HepG2 (cell line): ENCODE measurements around the gene CAPZB. TPM values are rescaled to one million over a fixed set of nuclear protein-coding genes. Genes with fewer than 3 reads are reported as not detected.

ENCODE experiments used
- ASH2L ChIP-seq: fragments of 300-600, 200-600 bp; sonication (generic); IDR thresholded peaks from 2 replicates; pipeline ENCODE4 v1.7.0; 2017; ENCODE audit warnings: low read depth, mild to moderate bottlenecking, moderate library complexity, mixed read lengths, low read length; ENCODE audit not compliant: insufficient read length
- DNMT1 ChIP-seq: sonication (generic); formaldehyde crosslinking; IDR thresholded peaks from 2 replicates; pipeline ENCODE4 v1.5.1; 2020; ENCODE audit warnings: mild to moderate bottlenecking, missing genetic modification reagents
- DR1 ChIP-seq: sonication (generic); formaldehyde crosslinking; IDR thresholded peaks from 2 replicates; pipeline ENCODE4 v1.8.0; 2021; ENCODE audit warnings: mild to moderate bottlenecking, missing genetic modification reagents, inconsistent platforms
- ETV6 ChIP-seq: sonication (generic); formaldehyde crosslinking; conservative IDR thresholded peaks from 2 replicates; pipeline ENCODE4 v1.4.0; 2020; ENCODE audit warnings: missing genetic modification reagents
- HNF1A ChIP-seq, 2 experiments: sonication (generic) in 1 of 2; formaldehyde crosslinking in 1 of 2; IDR thresholded peaks; 2 replicates each; pipeline versions ENCODE4 v1.4.0 to v1.6.1; 2016 to 2020; ENCODE audit warnings: borderline replicate concordance in 1 of 2, low read depth in 1 of 2, mild to moderate bottlenecking in 1 of 2, missing genetic modification reagents in 1 of 2
- KAT8 ChIP-seq: IDR thresholded peaks from 2 replicates; pipeline ENCODE4 v1.6.1; 2016; ENCODE audit warnings: missing genetic modification reagents, missing compliant biosample characterization
- KLF15 ChIP-seq: sonication (generic); formaldehyde crosslinking; IDR thresholded peaks from 2 replicates; pipeline ENCODE4 v1.8.1; 2023; ENCODE audit warnings: borderline replicate concordance, mild to moderate bottlenecking, inconsistent platforms, missing genetic modification reagents, mixed read lengths
- MTERF4 ChIP-seq: sonication (generic); formaldehyde crosslinking; IDR thresholded peaks from 2 replicates; pipeline ENCODE4 v1.8.0; 2023; ENCODE audit warnings: mild to moderate bottlenecking, missing genetic modification reagents
- NRL ChIP-seq: sonication (generic); formaldehyde crosslinking; IDR thresholded peaks from 2 replicates; pipeline ENCODE4 v1.5.0; 2020; ENCODE audit warnings: missing genetic modification reagents, mild to moderate bottlenecking, moderate library complexity, borderline replicate concordance
- SCMH1 ChIP-seq: sonication (generic); formaldehyde crosslinking; IDR thresholded peaks from 2 replicates; pipeline ENCODE4 v1.9.0; 2021; ENCODE audit warnings: missing genetic modification reagents, mild to moderate bottlenecking, borderline replicate concordance
- TFE3 ChIP-seq: IDR thresholded peaks from 2 replicates; pipeline ENCODE4 v1.6.1; 2016
- XBP1 ChIP-seq: sonication (generic); formaldehyde crosslinking; IDR thresholded peaks from 2 replicates; pipeline ENCODE4 v1.5.0; 2020; ENCODE audit warnings: missing genetic modification reagents
- ZFX ChIP-seq: sonication (generic); formaldehyde crosslinking; IDR thresholded peaks from 2 replicates; pipeline ENCODE4 v1.4.0; 2020; ENCODE audit warnings: mild to moderate bottlenecking, low read depth, missing genetic modification reagents, moderate library complexity
- ZNF121 ChIP-seq: sonication (generic); formaldehyde crosslinking; IDR thresholded peaks from 2 replicates; pipeline ENCODE4 v1.5.0; 2020; ENCODE audit warnings: mild to moderate bottlenecking, missing genetic modification reagents
- ZNF260 ChIP-seq: sonication (generic); formaldehyde crosslinking; IDR thresholded peaks from 2 replicates; pipeline ENCODE4 v1.4.0; 2020; ENCODE audit warnings: missing genetic modification reagents, low read depth, mild to moderate bottlenecking, borderline replicate concordance
- ZNF501 ChIP-seq: sonication (generic); formaldehyde crosslinking; IDR thresholded peaks from 2 replicates; pipeline ENCODE4 v1.5.1; 2020; ENCODE audit warnings: mild to moderate bottlenecking, moderate library complexity, missing genetic modification reagents
- ZNF563 ChIP-seq: sonication (generic); formaldehyde crosslinking; IDR thresholded peaks from 2 replicates; pipeline ENCODE4 v1.8.0; 2022; ENCODE audit warnings: mild to moderate bottlenecking, moderate library complexity, missing genetic modification reagents
- ZNF850 ChIP-seq: sonication (generic); formaldehyde crosslinking; conservative IDR thresholded peaks from 2 replicates; pipeline ENCODE4 v1.9.0; 2021; ENCODE audit warnings: mild to moderate bottlenecking, missing genetic modification reagents
- ZSCAN22 ChIP-seq: sonication (generic); formaldehyde crosslinking; IDR thresholded peaks from 2 replicates; pipeline ENCODE4 v1.4.0; 2020; ENCODE audit warnings: mild to moderate bottlenecking, missing genetic modification reagents
- polyA plus RNA-seq, 8 experiments: library from polyadenylated mRNA; depleted of rRNA in 3 of 8; stranded (reverse) in 7 of 8; unstranded in 1 of 8; fragments of >200 nt; fragmentation: Illumina TruSeq in 4 of 8; extraction: Trizol in 4 of 8; gene quantifications; 2 replicates each; pipeline versions ENCODE4 v1.2.1 to v1.2.3, GENCODE V29; 2011 to 2016; ENCODE audit warnings: low read depth in 4 of 8, missing spikeins in 1 of 8, mixed read lengths in 1 of 8; ENCODE audit not compliant: insufficient read depth in 1 of 8
- total RNA-seq, 5 experiments: library from RNA; depleted of rRNA; stranded (reverse); fragments of >200 nt; fragmentation: Illumina TruSeq; extraction: Trizol; gene quantifications; 2 replicates each; pipeline ENCODE4 v1.2.3, GENCODE V29; 2016; ENCODE audit warnings: low read depth in 1 of 5

Gene CAPZB
- total and polyA plus RNA-seq, 2 of the 13 experiments (the other 11 are each of a cell fraction or from before 2014, with no cell fraction given), result 58.9 to 76.9 TPM

- TF ChIP-seq ZNF850 (CRISPR knock-in tag), result no peak
- TF ChIP-seq DR1 (CRISPR knock-in tag), result no peak
- no peak for TF ChIP-seq DNMT1 (CRISPR knock-in tag)
- no peak for TF ChIP-seq KAT8
- no peak for TF ChIP-seq ZNF501 (CRISPR knock-in tag)
- TF ChIP-seq TFE3, result no peak
- no peak for TF ChIP-seq MTERF4 (CRISPR knock-in tag)
- no peak for TF ChIP-seq ETV6 (CRISPR knock-in tag)
- TF ChIP-seq ZNF121 (CRISPR knock-in tag), result no peak
- no peak for TF ChIP-seq ZFX (CRISPR knock-in tag)
- no peak for TF ChIP-seq ZNF563 (CRISPR knock-in tag)
- no peak for TF ChIP-seq SCMH1 (CRISPR knock-in tag)
- no peak for TF ChIP-seq NRL
- no peak for TF ChIP-seq KLF15 (CRISPR knock-in tag)
- no peak for TF ChIP-seq ZNF260 (CRISPR knock-in tag)
- TF ChIP-seq ASH2L, result peak; percentile 34
- no peak for TF ChIP-seq XBP1 (CRISPR knock-in tag)
- peak; percentile 76 for TF ChIP-seq HNF1A (IDR thresholded peaks at IDR 0.05; ENCODE audit: low read depth)
- peak; percentile 66; the same call in 1 of the 2 replicates for TF ChIP-seq HNF1A (CRISPR knock-in tag; IDR thresholded peaks at IDR 0.05; ENCODE audit: borderline replicate concordance)
- TF ChIP-seq ZSCAN22, result no peak
Observed at GRCh38 chr1:19409477-19410341, 75.6 kb downstream of the CAPZB start (continued).
